ENCODE measurements around the gene TEX29.

Gene TEX29

DNA sequence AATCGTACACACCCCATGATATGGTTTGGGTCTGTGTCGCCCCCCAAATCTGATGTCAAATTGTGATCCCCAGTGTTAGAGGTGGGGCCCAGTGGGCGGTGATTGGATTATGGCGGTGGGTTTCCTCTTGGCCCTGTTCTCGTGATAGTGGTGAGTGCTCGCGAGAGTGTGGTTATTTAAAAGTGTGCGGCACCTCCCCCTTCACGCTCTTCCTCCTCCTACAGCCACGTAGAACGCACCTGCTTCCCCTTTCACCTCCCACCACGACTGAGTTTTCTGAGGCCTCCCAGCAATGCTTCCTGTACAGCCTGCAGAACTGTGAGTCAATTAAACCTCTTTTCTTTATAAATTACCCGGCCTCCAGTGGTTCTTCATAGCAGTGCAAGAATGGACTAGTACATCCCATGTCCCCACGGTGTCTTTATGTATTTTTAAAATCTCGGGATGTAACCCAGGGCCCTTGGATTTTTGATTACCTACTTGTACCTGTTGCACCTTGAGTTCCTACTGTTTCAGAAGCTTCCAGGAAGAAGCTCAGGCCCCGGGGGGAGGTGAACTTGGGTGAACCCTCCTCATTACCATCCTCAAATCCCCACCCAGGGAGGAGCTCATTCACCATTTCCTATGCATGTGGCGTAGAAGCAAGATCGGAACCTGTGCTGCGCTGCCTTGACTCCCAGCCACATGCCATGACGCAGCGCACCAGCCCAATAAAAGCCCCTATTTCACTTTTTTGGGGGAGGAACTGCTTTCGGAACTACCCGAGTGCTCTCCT lies 52.4 kb downstream of the TEX29 start:
- DNase-seq = no peak

DNA sequence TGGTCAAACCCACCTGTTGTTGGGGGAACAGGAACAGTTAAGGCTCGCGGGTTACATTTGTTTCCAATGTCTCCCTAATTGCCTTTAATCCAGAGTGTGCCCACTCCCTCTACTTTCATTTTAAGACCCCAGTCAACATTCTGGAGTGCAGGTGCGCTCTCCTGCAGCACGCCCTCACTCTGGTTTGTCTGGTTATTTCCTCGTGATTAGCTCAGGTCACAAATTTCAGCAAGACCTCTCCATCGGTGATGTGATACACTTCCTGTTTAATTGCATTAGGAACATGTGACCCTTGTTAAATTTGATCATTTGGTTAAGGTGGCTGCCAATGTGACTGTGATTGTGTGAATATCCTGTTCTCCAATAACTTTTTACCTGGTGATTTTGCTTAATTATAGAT lies 53.0 kb downstream of the TEX29 start:
- DNase-seq = no peak

DNA sequence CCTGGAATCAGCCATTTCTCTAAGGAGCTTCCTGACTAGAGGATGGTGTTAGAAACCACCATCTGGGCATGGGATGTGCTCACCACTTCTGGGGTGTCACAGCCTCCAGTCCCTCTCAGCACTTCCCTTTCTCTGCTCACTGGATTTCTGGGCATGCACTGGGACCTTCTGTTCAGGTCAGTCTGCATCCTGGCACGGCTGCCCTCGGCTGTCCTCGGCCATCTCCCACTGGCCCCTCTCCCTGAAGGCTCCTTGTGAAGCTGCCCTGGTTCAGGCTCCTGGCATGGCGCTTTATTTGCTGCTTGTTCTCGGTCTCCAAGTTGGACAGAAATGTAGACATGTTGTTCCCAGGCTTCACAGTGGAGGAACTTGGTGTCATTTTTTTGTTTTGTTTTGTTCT lies 60.0 kb downstream of the TEX29 start:
- no peak for DNase-seq

DNA sequence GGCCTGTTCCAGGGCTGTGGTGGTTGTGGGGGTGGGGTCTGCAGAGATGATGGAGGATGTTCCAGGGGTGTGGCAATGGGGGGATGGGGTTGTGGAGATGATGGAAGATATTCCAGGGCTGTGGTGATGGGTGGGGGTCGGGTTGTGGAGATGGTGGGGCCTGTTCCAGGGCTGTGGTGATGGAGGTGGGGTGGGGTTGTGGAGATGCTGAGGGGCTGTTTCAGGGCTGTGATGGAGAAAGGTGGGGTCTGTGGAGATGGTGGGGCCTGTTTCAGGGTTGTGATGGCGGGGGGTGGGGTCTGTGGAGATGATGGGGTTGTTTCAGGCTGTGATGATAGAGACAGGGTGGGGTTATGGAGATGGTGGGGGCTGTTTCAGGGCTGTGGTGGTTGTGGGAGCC lies 62.0 kb downstream of the TEX29 start:
- DNase-seq = no peak

DNA sequence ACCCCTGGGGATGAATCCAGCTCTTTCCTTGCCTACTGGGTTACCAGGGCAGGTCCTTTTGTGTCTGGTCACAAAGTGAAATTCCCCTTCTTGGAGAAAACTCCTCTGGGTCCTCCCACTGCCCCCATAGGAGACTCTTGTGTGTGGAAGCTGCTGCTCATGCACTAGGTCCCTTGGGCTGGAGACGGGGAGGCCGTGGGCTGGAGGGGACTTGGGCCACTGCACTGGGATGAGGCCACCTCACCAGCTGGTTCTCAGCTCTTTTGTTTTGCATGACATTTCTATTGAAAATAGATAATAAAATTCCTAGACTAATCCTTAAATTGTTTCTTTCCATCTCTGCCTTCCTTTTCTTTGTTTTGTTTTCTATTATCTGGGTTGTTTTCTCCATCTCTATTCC lies 62.4 kb downstream of the TEX29 start:
- DNase-seq = no peak

DNA sequence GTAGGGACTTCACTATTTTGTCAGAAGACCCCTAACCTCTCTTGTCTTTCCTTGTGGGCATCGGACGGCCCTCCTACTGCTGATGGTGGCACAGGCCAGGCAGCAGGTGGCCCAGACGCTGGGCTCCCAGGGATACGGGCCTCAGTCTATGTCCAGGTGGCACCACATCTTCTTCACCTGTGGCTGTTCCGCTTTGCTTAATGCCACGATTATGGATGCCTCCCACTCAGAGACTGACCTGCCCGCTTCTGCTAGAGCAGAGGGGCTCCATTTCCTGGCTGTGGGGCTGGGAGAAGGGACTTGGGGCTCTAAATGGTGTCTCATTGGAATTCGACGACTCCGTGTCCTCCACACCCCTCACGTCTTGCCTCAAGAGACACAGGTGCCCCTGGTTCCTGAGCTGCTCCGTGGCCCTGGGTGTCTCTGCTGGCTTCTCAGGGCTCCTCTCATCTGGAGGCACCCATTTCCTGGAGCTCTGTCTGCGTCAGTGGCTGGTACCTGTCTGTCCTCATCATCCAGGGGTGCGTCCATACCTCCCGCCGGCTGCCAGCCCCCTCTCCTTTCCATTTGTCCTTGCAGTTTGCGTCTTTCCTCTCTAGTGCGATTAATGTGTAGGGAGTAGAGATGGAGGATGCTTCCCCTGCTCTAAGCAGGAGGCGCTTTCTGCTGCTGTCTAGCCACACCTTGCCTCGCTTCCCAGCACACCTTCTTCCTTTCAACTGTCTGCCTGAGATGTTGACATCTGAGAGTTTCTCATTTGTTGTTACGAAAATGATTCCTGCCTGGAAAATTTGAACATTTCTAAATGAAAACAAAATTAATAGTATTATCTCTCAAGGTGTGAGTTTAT lies 63.4 kb downstream of the TEX29 start:
- DNase-seq = no peak

DNA sequence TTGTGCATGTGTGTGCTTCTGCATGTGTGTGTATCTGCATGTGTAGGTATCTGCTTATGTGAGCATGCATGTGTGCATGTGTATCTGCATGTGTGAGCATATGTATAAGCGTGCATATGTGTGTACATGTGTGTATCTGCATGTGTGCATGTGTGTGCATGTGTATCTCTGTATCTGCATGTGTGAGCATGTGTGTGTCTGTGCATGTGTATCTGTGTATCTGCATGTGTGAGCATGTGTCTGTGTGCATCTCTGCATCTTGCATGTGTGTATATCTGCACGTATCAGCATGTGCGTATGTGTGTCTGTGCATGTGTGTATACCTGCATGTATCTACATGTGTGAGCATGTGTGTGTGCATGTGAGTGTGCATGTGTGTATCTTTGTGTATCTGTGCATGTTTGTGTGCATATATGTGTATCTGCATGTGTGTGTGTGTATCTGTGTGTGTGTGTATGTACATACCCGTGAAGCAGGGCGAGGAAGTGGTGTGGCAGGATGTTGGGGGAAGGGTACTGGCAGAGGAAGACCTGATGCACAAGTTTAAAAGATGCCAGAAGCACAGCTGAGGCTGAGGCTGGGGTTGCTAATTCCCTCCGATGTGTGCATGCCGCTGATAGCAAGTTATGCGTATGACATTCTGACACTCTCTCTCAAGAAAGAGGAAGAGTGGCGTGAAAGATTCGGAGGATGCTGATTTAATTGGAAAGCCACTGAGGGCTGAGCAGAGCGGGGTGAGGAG lies 64.2 kb downstream of the TEX29 start:
- peak; percentile 73 for DNase-seq

DNA sequence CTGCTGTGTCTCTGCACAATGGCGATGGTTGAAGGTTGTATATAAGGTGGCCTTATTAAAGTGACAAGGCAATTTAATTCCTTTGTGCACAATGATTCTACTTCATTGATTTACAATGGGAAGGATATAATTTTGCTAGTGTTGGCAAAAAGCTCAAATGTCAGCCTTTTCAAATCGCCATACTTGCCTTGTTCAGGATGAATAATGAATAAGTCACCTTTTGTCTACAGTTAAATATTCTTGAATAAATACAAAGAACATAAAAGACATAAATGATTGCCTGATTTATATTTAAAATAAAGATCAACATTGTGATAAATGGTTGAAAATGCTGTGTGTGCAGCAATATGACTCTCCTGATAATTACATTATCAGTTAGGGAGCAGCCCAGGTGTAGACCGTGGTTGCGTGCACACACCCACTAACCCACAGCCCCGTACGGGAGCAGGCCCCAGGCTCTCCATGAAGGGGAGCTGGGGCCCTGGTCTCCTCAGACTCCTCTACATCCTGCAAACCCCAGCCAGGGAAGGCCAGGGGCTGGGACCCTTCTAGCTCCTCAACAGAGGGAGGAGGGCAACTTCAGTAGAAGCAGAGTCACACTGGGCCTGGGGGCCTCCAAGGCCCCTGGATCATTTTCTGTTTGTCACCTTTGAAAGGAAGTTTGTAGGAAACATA lies 64.9 kb downstream of the TEX29 start:
- no peak for DNase-seq

DNA sequence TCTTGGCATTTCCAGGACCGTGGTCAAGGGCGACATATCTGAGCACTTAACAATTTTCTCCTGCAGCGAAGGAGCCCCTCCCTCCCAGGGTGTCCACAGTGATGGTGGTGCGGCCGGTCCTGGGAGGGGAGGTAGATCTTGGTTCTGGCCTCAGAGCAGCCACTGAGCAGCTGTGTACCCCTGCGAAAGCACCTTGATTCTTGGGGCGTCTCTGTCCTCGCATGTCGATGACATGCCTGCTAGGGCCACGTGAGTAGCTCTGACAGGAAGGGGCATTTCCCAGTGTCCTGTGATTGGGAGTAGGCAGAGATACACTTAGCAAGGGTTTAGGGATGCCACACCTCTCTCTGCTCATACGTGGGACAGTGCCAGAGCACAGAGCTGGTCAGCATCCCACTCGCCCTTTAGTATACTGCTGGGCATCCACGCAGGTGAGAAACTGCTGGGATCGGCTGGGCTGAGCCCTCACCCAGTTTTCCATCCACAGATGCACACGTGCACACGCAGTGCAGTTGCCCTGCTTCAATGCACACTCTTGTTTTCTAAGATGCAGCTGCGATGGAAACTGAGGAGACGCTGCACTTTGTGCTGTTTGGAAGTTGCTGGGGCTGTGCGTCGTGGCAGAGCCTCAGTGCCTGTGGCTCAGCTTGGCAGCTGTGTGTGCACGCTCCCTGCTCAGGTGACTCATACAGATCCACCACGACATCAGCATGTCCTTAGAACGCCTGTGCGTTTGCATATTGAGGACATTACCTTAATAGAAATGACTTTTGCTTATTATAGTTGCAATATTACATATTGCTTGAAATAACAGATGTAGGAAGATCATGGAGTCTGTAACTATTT lies 66.8 kb downstream of the TEX29 start:
- no peak for DNase-seq

DNA sequence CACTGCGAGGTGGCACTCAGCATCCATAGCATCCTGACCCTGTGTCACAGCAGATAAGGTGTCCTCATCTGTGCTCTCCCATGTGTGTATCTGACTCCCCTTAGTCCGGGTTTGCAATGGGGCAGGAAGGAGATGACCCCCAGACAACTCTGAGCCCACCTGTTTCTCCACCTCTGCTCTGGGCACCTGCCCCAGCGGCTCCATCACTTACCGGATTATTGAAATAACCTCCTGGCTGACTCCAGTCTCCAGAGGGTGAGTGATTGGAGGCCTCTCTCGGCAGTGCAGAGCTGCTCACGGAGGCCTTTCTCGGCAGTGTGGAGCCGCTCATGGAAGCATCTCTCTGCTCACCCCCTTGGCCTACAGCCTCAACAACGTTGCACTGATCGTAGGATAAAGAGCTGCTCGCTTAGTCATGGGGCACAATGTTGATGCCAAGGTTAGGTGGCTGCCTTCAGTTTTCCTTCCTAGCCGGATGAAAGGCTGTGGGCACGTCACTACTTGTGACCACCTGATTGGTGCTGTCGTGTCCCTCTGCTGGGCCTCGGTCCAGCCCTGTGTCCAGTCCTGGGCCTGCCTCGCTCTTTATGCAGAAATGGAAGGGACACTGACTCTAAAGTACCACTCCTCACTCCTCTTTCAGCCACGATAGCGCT lies 67.6 kb downstream of the TEX29 start:
- no peak for DNase-seq

DNA sequence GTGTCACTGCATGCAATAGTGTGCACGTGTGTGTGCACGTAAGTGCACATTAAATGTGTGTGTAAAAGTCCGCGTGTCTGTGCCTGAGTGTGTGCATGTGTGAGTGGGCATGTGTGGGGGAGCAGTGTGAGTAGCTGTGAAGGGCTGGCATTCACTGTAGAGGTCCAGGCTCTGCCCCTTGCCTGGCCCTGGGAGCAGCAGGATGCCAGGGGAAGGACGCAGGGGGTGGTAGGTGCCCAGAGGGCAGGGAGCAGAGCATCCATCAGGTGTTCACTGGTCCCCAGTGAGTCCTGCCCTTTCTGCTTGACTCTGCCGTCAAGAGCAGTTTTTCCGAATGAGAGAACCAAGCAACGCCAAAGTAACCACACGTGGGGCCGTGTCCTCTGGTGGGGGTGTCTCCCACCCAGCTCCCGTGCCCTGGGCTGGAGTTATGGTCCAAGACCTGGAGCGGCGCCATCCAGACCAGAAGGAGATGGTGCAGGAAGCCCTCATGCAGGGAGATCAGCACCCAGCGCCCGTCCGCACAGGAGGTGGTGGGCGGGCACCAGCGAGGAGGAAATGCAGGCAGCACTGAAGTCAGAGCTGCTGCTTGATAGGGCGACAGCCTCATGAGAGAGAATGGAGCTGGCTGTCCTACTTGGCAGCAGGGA lies 68.5 kb downstream of the TEX29 start:
- DNase-seq = no peak

DNA sequence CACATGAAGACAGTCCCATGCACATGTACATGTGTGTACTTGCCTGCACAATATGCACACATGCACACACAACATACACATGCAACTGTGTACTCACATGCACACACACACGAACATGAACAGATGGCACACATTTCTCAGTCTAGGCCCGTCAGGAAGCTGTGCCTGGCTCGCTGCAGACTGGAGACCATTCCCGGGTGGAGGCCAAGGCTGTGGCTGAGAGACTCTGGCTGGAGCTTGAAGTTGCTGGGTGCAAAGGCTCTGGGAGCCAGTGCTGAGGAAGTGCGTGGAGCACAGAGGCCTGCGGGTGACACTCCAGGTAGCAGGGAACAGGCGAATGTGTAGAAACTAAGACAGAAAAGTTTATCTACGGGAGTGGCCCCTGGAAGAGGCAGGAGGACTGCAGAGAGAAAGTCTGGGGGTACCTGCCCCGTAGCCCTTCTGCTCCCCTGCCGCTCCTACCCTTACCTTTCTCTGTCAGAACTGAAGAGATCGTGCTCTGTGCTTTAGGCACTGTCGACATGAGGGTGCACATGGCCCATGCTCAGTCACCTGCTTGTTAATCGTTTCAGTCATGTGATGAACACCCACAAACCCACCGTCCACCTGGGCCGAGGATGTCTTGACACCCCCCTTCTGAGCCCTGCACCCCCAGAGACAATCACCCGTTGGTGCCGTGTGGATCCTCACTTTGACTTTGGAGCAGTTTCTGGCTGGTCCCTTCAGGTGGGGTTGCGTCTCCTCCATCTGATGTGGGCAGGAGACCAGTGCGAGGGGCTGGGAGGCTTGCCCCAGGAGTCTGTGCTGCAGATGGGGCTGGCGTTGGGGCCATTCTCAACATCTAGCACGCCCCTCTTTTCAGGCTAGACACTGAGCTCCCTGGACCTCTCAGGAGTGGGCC lies 69.4 kb downstream of the TEX29 start:
- no peak for DNase-seq

DNA sequence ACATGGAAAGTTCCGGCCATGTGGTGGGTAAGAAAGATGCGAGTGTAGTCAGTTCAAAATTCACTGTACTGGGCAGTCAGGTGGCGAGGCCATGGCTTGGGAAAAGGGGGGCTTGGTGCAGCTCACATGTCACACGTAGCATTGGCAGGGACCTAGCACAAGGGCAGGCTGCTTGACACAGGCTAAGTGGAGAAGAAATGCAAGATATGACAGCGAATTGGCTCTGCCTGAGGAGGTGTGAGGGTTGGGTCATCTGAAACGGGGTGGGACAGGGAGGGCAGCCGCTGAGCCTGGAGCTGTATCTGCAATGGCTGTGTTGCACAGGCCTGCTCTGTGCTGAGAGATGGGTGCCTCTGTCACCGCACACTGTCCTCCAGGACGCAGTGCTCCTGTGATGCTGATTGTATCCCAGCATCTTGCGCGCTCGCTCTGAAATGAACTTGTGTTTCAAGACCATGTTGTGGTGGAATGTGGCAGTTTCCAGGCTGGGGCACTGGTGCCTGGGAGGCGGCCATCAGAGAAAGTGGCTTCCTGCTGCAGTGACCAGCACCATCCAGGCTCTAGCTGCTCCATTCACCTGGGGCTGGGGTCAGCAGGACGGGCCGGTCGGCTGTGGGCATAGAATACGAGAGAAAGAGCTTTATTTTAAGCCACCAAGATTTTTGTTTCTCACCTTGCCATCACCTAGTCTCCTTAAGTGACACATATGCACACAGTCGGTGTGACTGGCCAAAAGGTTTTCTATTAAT lies 70.3 kb downstream of the TEX29 start:
- DNase-seq = no peak

DNA sequence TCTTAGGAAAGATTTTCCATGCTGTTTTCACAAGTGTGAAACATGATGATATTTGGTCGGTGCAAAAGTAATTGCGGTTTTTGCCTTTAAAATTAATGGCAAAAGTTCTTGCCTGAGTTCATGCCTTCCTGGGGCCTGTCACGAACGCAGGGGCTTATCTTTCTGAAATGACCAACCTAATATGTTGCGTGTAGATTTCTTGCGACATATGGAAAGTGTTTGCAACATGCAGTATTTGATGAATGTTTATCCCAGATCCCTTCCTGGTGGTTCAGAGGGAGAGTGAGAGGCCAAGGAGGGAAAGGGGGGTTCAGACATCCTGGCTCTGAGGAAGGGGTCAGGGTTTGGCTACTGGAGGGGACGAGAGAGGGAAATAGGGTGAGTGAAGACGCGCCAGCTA lies 72.0 kb downstream of the TEX29 start:
- DNase-seq = no peak

DNA sequence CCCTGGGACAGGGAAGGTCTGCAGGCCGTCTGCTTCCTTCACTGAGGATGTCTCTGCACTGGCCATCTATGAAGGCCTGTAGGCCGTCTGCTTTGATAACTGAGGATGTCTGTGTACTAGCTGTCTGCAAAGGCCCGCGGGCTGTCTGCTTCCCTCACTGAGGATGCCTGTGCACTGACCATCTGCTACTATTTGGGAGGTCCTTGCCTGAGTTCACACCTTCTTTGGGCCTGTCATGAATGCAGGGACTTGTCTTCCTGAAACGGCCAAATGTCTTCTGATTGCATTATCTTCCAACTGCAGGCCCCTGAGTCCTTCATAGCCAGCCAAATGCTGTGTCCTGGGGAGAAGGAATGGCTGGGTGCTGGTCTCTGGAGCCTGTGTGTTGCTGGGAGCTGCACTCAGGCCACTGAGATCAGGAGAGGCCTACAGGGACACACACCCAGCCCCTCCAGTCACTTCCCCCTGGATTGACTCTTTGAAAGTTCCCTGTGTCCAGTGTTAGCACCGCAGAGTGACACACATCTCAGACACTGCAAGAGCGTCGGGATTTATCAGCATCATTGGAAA lies 72.9 kb downstream of the TEX29 start:
- DNase-seq = no peak

All from OCI-M1 (cell line).